Heart right ventricle (tissue), 16 donors: ENCODE measurements around the gene NPR2. TPM values are rescaled to one million over a fixed set of nuclear protein-coding genes. Genes with fewer than 3 reads are reported as not detected.

Experiments
- ATAC-seq, 8 donors: fragments of 200-7000 bp; cut with Tn5 transposase; one replicate each; pipeline ENCODE4 v1.9.1; 2020; ENCODE audit warnings: mild to moderate bottlenecking in 8 of 8, moderate library complexity in 8 of 8, moderate number of reproducible peaks in 1 of 8
- DNase-seq, 2 donors: peaks; one replicate each; pipeline ENCODE4 v3.0.0-alpha.2; 2020
- H3K27ac ChIP-seq, 10 donors: fragments of 200-600 bp; sonication (generic) in 2 of 10; one replicate each; pipeline versions ENCODE4 v1.5.0 to v1.8.0; 2020 to 2022; ENCODE audit warnings: mild to moderate bottlenecking in 3 of 10
- H3K27me3 ChIP-seq, 7 donors: fragments of 200-600 bp; one replicate each; pipeline ENCODE4 v1.8.0; 2021 to 2022; ENCODE audit warnings: mild to moderate bottlenecking in 2 of 7
- H3K36me3 ChIP-seq, 9 donors: fragments of 200-600 bp; sonication (generic) in 1 of 9; one replicate each; pipeline versions ENCODE4 v1.5.0 to v1.8.0; 2020 to 2022; ENCODE audit warnings: mild to moderate bottlenecking in 2 of 9
- H3K4me1 ChIP-seq, 9 donors: fragments of 200-600 bp; sonication (generic) in 1 of 9; one replicate each; pipeline versions ENCODE4 v1.5.0 to v1.8.0; 2020 to 2022; ENCODE audit warnings: mild to moderate bottlenecking in 4 of 9
- H3K4me3 ChIP-seq, 10 donors: fragments of 200-600 bp; sonication (generic) in 2 of 10; one replicate each; pipeline versions ENCODE4 v1.5.0 to v1.8.0; 2020 to 2022; ENCODE audit warnings: mild to moderate bottlenecking in 7 of 10, moderate library complexity in 2 of 10
- H3K9me3 ChIP-seq, 11 donors: fragments of 200-600 bp in 10 of 11; sonication (generic) in 2 of 11; one replicate each; pipeline versions ENCODE4 v1.5.0 to v1.8.0; 2013 to 2022; ENCODE audit warnings: mild to moderate bottlenecking in 2 of 11, control low read depth in 1 of 11, moderate library complexity in 1 of 11
- WGBS, 2 donors: extraction: QIAGEN DNeasy Blood & Tissue Kit; methylation state at CpG; one replicate each; pipeline ENCODE4 v1.1.7; 2013; ENCODE audit warnings: inconsistent platforms in 1 of 2; 5-methylcytosine and 5-hydroxymethylcytosine counted together
- intact Hi-C, 10 donors: fragments of 100-400 bp; cut with DNase I; formaldehyde crosslinking; loops; one replicate each; pipeline versions ENCODE4 v1.11.1 to v1.14.2; 2022
- polyA plus RNA-seq, 2 donors: library from polyadenylated mRNA; stranded (reverse); fragments of 200-250 nt; gene quantifications; one replicate each; pipeline ENCODE4 v1.2.3, GENCODE V29; 2013
- total RNA-seq, 10 donors: library from RNA; stranded (reverse); fragmentation: NEBNext Ultra II Directional in 3 of 10; extraction: Animal tissue kit (Norgen Biotek cat#: 25700) in 3 of 10; gene quantifications; one replicate each; pipeline versions ENCODE4 v1.2.1 to v1.2.4, GENCODE V29; 2021 to 2023
- TF ChIP-seq, protein P1 (sequence below), 9 donors: fragments of 200-600 bp; sonication (generic) in 2 of 9; IDR thresholded peaks; one replicate each; pipeline versions ENCODE4 v1.5.0 to v1.8.0; 2021 to 2022; ENCODE audit warnings: antibody characterized with exemption in 9 of 9, mild to moderate bottlenecking in 5 of 9, moderate library complexity in 1 of 9
- donor health status: Arrhythmogenic right ventricular cardiomyopathy.
- donor health status: ischemic (EF 13 %, LVEDD 7.1; RV severe dilation, severe dysfunction).
- donor health status: healthy with polysubstance abuse.
- donor health status: DM: no; HTN: yes; CAD: no.
- donor health status: DM: no; HTN: no; CAD: no.
- donor health status: ischemic (EF 25% LVEDD 6.9; RV normal size, moderate dysfunction).
- donor health status: ischemic (EF 25% LVEDD 5.7; RV mildly dilated, moderate dysfunction).
- donor health status: healthy.
- donor health status: DM: yes; HTN: yes; CAD: no.
- donor health status: Ischemic cardiomyopathy.
- donor health status: ischemic (EF 35%, LVEDD 5.7; RV mildly dilated, moderate dysfunction).
- donor health status: nonischemic (EF 11% LVEDD 7.7; RV severe dilation, severe dysfunction).
- donor health status: DM: yes; HTN: yes; CAD: no.
- donor health status: PGD.
- donor health status: ischemic (EF 29% LVEDD 5.4; RV normal size, mild dysfunction).
- donor health status: nonischemic (EF 23%, LVEDD 6.1; RV moderate dilation, normal function).

The NPR2 gene
- total and polyA plus RNA-seq, 12 donors: 13.5 to 26.4 (median 20.8) TPM

DNA sequence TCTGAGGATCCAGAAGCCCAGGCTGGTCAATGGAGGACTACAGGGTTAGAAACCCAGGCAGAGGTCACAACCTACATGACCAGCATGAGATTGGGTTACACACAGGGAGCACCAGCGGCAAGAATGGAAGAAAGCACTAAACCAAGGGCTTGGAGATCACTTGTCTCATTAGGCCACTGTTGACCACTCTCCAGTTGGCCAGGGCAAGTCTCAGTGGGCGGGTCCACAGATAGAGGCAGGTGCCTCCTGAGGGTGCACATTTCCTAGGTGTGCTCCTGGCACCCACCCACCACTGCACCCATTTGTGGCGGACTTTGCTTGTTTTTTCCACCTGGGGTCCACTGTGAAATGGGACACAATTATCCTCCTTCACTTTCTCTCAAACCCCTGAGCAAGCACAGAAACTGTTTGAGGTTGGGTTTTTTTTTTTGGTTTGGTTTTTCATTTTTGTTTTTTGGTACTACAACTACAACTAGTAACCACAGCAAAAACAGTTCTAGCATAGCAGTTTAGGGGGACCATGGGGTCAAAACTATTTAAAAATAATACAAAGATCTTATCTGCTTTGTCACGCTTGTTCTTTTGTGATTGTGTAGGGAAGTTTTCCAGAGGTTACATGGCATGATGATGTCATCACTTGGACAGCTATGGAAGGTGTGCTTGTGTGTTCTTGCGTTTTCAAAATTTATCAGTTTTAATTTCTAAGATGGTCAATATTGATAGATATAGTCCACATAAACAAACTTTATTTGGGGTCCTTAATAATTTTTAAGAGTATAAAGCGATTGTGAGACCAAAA, 6.1 kb downstream of the NPR2 start:
- peaks cover 0 to 31% (median 4%) of the 10 kb centered on the region in 9 donors for H3K36me3 ChIP-seq
- intact Hi-C loops: loop anchor here in 1 of 10 donors (10.0 kb wide), 1 partner anchor 227 kb away; no protein-coding TSS in a partner anchor
- no peaks in the 10 kb centered on the region for H3K9me3 ChIP-seq
- H3K27ac ChIP-seq: no peak overlapping the region
- H3K4me3 ChIP-seq: no peak overlapping the region
- DNase-seq (no peak), ATAC-seq (no peak)
- H3K27me3 ChIP-seq: no peaks in the 10 kb centered on the region
- TF ChIP-seq, protein P1, sequence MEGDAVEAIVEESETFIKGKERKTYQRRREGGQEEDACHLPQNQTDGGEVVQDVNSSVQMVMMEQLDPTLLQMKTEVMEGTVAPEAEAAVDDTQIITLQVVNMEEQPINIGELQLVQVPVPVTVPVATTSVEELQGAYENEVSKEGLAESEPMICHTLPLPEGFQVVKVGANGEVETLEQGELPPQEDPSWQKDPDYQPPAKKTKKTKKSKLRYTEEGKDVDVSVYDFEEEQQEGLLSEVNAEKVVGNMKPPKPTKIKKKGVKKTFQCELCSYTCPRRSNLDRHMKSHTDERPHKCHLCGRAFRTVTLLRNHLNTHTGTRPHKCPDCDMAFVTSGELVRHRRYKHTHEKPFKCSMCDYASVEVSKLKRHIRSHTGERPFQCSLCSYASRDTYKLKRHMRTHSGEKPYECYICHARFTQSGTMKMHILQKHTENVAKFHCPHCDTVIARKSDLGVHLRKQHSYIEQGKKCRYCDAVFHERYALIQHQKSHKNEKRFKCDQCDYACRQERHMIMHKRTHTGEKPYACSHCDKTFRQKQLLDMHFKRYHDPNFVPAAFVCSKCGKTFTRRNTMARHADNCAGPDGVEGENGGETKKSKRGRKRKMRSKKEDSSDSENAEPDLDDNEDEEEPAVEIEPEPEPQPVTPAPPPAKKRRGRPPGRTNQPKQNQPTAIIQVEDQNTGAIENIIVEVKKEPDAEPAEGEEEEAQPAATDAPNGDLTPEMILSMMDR (IDR thresholded peaks at IDR 0.05): no peak
- WGBS, 2 donors: 85 to 92% methylated on average over 6 of the region's 6 CpGs
- peaks cover 7 to 29% (median 21%) of the 10 kb centered on the region in 9 donors for H3K4me1 ChIP-seq

DNA sequence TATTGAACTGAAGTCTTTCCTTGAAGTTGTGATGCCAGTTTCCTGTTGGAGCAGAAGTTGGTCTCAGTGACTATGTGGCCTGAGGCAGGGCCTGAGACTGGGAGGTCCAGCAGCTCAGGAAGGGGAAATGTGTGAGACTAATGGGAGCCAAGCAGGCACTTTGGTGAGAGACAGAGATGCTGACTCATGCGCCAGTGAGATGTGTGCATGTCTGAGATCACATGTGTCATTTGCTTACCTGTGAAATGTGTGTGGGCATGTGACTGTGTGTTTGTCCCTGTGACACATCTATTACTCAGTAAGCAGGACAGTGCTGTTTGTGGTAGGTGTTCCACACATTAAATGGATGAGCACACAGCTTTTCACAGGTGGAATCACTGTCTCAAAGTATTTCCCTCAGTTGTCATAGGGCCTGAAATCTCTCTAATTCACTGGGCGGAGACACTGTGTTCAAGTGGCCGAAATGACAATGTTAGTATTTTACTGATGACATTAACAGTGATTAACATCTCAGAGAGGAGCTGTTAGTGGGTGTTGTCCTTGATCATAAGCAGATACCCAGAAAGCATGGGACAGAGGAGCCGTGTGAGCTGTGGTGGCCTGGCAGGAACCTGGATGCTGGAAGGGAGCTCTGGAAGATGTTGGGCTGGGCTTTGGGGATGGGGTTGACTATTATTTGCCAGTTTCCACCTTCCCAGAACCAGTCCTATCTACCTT, 7.4 kb downstream of the NPR2 start:
- peaks cover 0 to 43% (median 4%) of the 10 kb centered on the region in 9 donors for H3K36me3 ChIP-seq
- H3K9me3 ChIP-seq: no peaks in the 10 kb centered on the region
- peaks cover 0 to 16% (median 8%) of the 10 kb centered on the region in 9 donors for H3K4me1 ChIP-seq
- WGBS, 2 donors: 90 to 96% methylated on average over 4 of the region's 4 CpGs
- no peaks in the 10 kb centered on the region for H3K27me3 ChIP-seq
- no peak overlapping the region for H3K4me3 ChIP-seq
- TF ChIP-seq, protein P1 (IDR thresholded peaks at IDR 0.05): no peak
- intact Hi-C loops: loop anchor here in 1 of 10 donors (10.0 kb wide), 1 partner anchor 226 kb away; no protein-coding TSS in a partner anchor
- DNase-seq: no peak
- peak in 1 of 8 donors; percentile 30 for ATAC-seq
- no peak overlapping the region for H3K27ac ChIP-seq

DNA sequence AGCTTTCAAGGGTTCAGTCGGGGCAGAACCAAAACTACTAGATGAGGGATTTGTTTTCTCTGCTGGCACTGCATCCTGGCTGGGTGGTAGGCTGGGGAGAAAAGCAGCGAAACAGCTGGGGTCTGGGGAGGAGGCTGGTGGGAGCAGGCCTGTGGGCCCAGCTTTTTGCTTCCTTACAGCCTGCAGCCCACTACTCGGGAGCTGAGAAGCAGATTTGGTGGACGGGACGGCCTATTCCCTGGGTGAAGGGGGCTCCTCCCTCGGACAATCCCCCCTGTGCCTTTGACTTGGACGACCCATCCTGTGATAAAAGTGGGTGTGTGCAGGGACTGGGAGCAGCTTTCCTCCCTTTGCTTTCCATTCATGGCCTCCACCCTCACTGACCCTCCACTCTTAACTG, 9.1 kb downstream of the NPR2 start:
- TF ChIP-seq, protein P1 (IDR thresholded peaks at IDR 0.05): no peak
- Histone ChIP-seq H3K4me3 (no peak overlapping the region), H3K27me3 (no peaks in the 10 kb centered on the region), H3K4me1 (peaks cover 0 to under 1% (median 0%) of the 10 kb centered on the region in 9 donors), H3K9me3 (no peaks in the 10 kb centered on the region), H3K36me3 (peaks cover 0 to 55% (median 7%) of the 10 kb centered on the region in 9 donors), H3K27ac (no peak overlapping the region)
- intact Hi-C loops: no loop called here
- WGBS, 2 donors: 89 to 90% methylated on average over 7 of the region's 7 CpGs
- ATAC-seq (no peak), DNase-seq (no peak)

DNA sequence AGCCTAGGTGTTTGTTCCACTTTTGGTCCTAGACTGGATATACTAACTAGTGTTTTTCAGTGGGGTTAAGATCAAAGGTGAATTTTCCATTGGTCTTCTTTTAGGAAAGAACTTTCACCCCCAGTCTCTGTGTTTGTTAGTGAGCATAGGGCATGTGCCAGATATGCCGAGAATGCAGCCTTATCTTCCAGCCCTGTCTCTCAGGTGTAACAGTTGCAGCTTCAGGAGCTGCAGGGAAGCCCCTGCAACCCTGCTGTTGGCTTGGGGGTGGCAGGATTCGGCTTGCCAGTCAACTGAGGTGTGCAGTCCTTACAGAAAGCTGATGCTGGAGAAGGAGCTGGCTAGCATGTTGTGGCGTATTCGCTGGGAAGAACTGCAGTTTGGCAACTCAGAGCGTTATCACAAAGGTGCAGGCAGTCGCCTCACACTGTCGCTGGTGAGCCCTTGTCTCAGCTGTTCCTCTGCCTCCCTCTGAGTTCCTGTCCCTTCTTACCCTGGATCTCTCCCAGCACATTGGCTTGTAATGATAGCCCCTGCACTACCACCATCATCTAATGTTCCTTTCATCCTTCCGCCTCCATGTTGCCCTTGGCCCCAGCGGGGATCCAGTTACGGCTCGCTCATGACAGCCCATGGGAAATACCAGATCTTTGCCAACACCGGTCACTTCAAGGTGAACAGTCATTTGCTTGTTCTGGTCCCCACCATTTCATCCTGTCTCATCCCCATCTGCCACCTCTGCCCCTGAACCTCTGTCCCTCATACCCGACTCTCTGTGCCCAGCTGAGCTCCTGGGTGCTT, 10.1 kb downstream of the NPR2 start:
- 89 to 91% methylated on average over 13 of the region's 13 CpGs for WGBS, 2 donors
- ATAC-seq: no peak
- intact Hi-C loops: no loop called here
- no peak overlapping the region for H3K27ac ChIP-seq
- no peak for DNase-seq
- H3K4me1 ChIP-seq: no peaks in the 10 kb centered on the region
- no peaks in the 10 kb centered on the region for H3K9me3 ChIP-seq
- H3K36me3 ChIP-seq: peaks cover 0 to 65% (median 9%) of the 10 kb centered on the region in 9 donors
- H3K27me3 ChIP-seq: no peaks in the 10 kb centered on the region
- TF ChIP-seq, protein P1 (IDR thresholded peaks at IDR 0.05): no peak
- H3K4me3 ChIP-seq: no peak overlapping the region
